ENCODE measurements around the gene STMND1.

Gene STMND1

DNA sequence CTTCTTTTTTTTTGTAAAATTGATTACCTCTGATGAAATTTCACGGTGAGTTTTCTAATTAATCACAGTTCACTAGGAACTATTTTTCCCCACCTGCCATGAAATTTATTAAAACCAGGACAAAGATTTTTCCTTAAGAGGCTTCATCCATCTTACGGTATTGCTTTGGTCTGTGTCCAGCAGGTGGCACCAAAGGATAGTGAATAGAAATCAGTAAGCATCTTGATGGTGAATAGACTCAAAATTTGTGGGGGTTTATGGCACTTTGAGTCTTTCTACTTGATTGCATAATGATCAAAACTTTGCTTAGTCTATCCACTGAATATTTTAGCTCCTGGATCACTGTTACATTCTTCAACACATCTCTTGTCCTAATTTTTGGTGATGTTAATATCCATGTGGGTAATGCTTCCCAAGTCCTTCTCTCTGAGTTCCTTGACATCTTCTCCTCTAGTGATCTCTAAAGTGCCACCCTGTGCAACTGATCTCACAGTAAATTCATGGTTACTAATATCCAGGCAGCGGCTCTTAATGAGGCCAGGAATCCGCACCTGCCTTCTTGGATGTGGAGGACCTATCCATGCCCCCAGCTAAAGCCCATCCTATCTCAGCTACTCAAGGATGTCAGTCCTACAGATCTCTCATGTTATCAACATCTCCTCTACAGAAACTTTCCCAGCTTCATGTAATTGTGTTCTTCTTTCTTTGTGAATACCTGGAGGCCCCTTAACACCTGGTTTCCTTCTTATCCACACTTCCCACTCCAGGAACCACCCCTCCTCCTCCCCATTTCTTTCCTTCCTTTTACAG is 54.5 kb downstream of the STMND1 start:
- FAIRE-seq (peak; percentile 83), DNase-seq (ENCODE audit: extremely low spot score, insufficient read length, low read depth) (peak; percentile 8)

DNA sequence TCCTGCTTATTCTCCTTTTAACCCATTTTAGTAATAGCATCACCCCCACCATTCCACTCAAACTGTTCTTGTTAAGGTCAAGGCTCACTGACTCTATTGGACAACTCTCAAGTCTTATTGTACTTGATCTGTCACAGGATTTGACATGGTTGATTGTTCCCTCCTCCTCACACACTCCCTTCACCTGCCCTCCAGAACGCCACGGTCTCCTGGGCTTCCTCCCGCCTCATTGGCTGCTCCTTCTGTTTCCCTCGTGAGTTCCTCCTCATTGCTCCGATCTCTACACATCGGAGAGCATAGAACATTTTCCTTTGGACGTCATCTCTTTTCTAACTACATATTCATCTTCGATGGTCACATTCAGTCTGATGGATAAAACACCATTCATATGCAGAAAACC is 55.1 kb downstream of the STMND1 start:
- FAIRE-seq = no peak
- no peak for DNase-seq (ENCODE audit: extremely low spot score, insufficient read length, low read depth)

- no peak for FAIRE-seq
- no peak for DNase-seq (ENCODE audit: extremely low spot score, insufficient read length, low read depth)
These were observed 55.8 kb downstream of the STMND1 start for GRCh38 chr6:17157617-17158016.

- DNase-seq (ENCODE audit: extremely low spot score, insufficient read length, low read depth) (no peak), FAIRE-seq (no peak)
These were observed 57.4 kb downstream of the STMND1 start for GRCh38 chr6:17159240-17159639.

DNA sequence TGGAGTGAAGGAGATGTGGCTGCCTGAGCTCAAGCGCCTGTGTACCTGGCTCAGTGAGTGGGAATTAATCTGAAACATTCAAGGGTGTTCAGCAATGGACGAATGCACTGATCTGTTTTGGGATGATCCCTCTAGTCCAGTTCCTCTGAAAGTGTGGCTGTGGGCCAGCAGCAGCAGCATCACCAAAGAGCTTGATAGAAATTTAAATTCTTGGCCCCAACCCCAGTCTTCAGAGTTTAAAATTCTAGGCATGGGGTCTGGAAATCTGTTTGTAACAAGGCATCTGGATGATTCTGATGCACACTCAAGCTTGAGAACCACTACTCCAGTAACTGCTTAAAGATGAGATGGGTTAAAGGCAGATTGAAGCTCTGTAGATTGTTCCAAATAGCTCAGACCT is 59.2 kb downstream of the STMND1 start:
- FAIRE-seq (no peak), DNase-seq (ENCODE audit: extremely low spot score, insufficient read length, low read depth) (no peak)

DNA sequence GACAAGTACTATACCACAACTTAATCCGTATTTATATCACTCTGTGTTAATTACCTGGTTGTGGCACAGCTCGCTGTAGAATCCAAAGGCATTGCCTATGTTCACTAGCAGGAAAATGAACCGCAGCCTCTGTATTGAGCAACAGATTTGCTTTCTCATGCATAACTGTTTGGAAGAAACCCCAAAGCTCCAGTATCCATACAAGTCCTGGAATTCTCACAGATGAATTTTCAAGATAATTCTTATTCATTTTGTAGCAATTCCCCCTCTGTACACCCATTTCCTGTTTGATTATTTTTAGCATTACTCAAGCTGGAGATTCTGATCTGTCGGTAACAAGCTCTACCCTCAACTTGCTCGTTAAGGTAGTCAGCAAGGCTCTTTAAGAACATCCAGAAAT is 63.5 kb downstream of the STMND1 start:
- DNase-seq (ENCODE audit: extremely low spot score, insufficient read length, low read depth) = no peak
- no peak for FAIRE-seq

DNA sequence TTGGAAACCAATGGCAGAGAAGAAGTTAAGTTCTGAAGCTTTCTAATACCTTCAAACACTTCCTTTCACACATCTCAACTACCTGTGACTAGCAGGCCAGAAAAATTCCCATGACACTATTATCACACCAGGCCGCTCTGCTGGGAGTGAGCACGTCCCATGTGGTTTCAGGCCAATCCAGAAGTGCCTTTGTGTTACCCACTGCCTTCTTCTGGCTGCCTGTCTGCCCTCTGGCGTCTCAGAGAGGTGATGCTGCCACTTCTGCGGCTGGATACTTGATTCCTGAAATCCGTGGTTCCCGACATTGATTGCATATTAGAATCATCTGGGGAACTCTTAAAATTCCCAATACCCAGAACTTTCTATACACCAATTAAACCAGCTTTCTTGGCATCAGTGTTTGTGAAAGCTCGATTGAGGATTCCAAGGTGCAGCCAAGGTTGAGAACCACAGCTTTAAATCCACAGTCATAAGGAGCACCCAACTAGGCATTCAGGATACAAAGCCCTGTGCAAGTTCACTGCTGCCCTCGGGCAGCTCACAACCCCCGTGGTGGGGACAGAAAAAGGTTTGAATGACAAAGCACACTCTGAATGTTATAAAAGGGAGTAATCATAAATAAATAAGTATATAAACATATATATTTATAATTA is 65.6 kb downstream of the STMND1 start:
- FAIRE-seq = no peak
- DNase-seq (ENCODE audit: extremely low spot score, insufficient read length, low read depth) = no peak

DNA sequence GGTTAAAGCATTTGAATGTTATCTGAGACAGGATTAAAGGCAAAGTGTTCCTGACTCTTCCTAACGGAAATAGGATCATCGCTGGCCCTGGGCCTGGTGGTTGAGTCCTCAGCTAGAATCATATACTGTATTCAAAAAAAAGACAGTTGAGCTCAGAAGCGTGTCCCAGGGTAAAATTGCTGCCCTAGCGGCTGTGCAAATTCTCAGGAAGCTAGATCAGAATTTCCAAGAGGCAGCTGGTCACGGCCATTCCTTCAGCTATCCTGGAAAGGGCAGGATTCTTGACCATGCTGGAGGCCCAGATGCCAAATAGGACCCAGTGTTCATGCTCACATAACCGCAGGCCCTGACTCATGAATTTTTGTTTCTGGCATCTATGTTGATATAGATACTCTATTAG is 67.4 kb downstream of the STMND1 start:
- DNase-seq (ENCODE audit: extremely low spot score, insufficient read length, low read depth) (no peak), FAIRE-seq (no peak)

DNA sequence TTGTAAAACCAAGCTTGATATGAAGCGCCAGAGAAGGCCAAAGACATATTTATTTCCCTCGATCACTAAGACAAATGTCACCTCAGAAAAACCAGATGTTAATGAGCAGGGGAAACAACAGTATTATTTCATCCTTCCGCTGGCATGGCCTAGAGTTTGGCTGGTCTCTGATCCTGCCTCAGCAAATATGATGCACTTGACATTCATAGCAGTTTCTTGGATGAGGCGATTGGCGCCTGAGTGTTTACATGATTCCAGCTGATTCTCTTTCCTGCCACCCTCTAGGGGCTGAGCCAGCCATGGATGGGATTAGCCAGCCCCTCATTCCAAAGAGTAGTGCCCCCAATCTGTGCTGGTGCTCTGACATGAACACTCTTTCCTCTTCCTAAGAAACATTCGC is 67.9 kb downstream of the STMND1 start:
- DNase-seq (ENCODE audit: extremely low spot score, insufficient read length, low read depth) (no peak), FAIRE-seq (no peak)

DNA sequence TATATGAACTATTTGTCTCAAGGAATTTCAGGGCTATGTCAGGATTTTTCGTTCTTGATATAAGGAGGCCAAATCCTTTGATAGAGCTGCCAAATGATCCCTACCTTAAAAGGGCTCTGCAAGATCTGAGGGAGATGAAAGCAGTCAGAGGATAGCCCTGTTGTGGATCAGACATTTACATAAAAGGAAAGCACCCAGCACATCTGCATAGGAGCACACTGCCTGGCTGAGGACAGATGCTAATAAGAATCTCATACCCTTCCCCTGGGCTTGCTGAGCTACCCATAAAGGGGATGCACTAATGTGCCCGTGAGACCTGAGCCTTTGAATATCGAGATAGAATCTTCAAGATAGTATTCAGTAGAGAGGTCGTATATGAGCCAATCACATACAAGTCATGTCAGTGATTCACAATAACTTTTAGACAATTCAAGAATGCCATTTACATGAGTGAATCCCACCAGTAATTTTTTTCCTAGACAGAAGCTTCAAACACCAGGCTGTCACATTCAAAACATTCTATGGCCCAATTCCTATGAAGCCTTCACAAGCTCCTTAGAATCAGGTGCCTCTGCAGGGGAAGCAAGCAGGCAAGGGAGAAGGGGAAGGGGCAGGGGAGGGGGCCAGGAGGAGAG is 71.1 kb downstream of the STMND1 start:
- FAIRE-seq (no peak), DNase-seq (ENCODE audit: extremely low spot score, insufficient read length, low read depth) (no peak)

DNA sequence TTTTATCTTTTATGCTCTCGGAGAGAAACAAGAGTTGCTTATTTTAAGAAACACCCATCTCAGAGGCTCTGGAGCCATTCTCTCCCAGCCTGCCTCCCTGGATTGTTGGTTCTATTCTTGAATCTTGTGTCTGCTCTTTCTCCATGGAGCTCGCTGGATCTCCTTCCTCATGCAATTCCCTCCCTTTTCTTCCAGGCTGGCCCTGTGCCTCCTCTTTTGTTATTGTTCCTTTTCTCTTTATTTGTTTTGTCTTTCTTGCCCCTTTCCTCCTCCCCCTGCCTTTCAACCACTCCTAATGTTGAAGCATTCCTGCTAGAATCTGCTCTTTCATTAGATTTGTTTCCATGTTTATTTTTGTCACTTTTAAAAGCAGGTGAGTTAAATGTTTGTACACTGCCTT is 76.5 kb downstream of the STMND1 start:
- no peak for FAIRE-seq
- no peak for DNase-seq (ENCODE audit: extremely low spot score, insufficient read length, low read depth)

- DNase-seq (ENCODE audit: extremely low spot score, insufficient read length, low read depth) = no peak
These were observed 77.1 kb downstream of the STMND1 start for GRCh38 chr6:17178754-17179529.

GRCh38 chr6:17179530-17180073 is 77.8 kb downstream of the STMND1 start:
- DNase-seq (ENCODE audit: extremely low spot score, insufficient read length, low read depth) (no peak), FAIRE-seq (no peak)

More at GRCh38 chr6:17178754-17179529, 77.1 kb downstream of the STMND1 start:
- no peak for FAIRE-seq

Data from GM18507 (cell line).